ENCODE results near the gene C2CD5.
A peak's percentile ranks its signal among the peaks of the same experiment; 100 is the strongest.
"Not testable (repeated sequence)": the region's sequence is repeated elsewhere in the genome, so short reads cannot be mapped to it uniquely, and the experiment has no call there.

C2CD5 gene

DNA sequence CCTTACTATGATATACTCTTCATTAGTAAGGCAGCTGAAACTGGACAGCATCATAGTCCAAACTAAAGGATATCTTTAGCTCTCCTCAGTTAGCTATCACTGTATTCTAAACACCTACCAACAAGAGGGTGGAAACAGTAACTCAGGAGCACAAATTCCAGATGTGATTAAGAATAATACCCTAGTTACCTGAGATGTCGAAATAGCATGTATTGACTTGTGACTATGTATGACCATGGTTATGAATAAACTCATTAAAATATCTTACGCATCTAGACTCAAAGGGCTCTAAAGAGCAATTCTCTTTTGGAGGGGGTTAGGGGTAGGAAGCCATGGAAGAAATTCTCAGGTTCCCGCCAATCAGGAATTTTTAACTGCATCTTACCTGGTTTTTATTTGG is 90.8 kb downstream of the C2CD5 start:
- Histone ChIP-seq H3K36me3 (ENCODE audit: control insufficient read depth, insufficient read depth, low read length) (no peaks in the 10 kb centered on the region), H3K4me3 (replicated peaks; ENCODE audit: low read depth, low read length) (no peak overlapping the region), H3K27me3 (replicated peaks; ENCODE audit: control insufficient read depth, insufficient read depth, low read length) (no peaks in the 10 kb centered on the region)
- DNase-seq (ENCODE audit: extremely low read depth, insufficient read length) = no peak
- TF ChIP-seq, protein P1, sequence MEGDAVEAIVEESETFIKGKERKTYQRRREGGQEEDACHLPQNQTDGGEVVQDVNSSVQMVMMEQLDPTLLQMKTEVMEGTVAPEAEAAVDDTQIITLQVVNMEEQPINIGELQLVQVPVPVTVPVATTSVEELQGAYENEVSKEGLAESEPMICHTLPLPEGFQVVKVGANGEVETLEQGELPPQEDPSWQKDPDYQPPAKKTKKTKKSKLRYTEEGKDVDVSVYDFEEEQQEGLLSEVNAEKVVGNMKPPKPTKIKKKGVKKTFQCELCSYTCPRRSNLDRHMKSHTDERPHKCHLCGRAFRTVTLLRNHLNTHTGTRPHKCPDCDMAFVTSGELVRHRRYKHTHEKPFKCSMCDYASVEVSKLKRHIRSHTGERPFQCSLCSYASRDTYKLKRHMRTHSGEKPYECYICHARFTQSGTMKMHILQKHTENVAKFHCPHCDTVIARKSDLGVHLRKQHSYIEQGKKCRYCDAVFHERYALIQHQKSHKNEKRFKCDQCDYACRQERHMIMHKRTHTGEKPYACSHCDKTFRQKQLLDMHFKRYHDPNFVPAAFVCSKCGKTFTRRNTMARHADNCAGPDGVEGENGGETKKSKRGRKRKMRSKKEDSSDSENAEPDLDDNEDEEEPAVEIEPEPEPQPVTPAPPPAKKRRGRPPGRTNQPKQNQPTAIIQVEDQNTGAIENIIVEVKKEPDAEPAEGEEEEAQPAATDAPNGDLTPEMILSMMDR (IDR thresholded peaks at IDR 0.05; ENCODE audit: insufficient read depth, low read length, poor library complexity, severe bottlenecking) = no peak

DNA sequence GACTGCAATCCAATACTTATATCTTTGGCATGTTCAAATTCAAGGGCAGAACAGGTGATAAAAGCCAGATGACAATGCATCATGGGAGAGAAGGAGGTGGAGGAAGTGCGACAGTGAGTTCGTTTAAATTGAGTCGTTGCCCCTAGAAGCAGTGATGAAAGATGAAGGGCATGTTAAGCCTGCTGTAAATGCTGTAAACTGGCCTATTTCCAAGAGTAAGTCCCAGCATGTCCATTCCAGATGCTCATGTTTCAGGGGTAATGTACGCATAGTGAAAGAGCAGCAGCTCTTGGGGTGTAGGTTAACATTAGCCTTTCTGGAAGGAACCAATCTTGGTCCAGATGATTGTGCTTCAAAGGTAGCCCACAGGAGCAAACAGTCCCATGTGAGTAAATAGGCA is 97.1 kb downstream of the C2CD5 start:
- no peaks in the 10 kb centered on the region for H3K36me3 ChIP-seq (ENCODE audit: control insufficient read depth, insufficient read depth, low read length)
- no peaks in the 10 kb centered on the region for H3K27me3 ChIP-seq (replicated peaks; ENCODE audit: control insufficient read depth, insufficient read depth, low read length)
- no peak for DNase-seq (ENCODE audit: extremely low read depth, insufficient read length)
- TF ChIP-seq, protein P1 (IDR thresholded peaks at IDR 0.05; ENCODE audit: insufficient read depth, low read length, poor library complexity, severe bottlenecking) = no peak
- H3K4me3 ChIP-seq (replicated peaks; ENCODE audit: low read depth, low read length) = no peak overlapping the region

DNA sequence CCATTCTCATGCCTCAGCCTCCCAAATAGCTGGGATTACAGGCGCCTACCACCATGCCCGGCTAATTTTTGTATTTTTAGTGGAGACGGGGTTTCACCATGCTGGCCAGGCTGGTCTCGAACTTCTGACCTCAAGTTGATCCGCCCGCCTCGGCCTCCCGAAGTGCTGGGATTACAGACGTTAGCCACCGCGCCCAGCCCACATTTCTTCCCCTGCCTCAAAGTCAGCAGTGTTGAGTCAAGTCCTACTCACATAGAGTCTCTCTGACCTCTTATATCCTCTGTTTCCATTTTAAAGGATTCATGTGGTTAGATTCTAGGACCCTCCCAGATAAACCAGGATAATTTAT is 100.1 kb downstream of the C2CD5 start:
- not testable (repeated sequence) for DNase-seq (ENCODE audit: extremely low read depth, insufficient read length); H3K27me3 ChIP-seq (replicated peaks; ENCODE audit: control insufficient read depth, insufficient read depth, low read length); H3K36me3 ChIP-seq (ENCODE audit: control insufficient read depth, insufficient read depth, low read length); H3K4me3 ChIP-seq (replicated peaks; ENCODE audit: low read depth, low read length)

- Histone ChIP-seq H3K4me3 (replicated peaks; ENCODE audit: low read depth, low read length) (no peak overlapping the region), H3K27me3 (replicated peaks; ENCODE audit: control insufficient read depth, insufficient read depth, low read length) (no peaks in the 10 kb centered on the region)
- peak; percentile 45 for DNase-seq (ENCODE audit: extremely low read depth, insufficient read length)
These were observed 100.7 kb downstream of the C2CD5 start for GRCh38 chr12:22443379-22444316.

DNA sequence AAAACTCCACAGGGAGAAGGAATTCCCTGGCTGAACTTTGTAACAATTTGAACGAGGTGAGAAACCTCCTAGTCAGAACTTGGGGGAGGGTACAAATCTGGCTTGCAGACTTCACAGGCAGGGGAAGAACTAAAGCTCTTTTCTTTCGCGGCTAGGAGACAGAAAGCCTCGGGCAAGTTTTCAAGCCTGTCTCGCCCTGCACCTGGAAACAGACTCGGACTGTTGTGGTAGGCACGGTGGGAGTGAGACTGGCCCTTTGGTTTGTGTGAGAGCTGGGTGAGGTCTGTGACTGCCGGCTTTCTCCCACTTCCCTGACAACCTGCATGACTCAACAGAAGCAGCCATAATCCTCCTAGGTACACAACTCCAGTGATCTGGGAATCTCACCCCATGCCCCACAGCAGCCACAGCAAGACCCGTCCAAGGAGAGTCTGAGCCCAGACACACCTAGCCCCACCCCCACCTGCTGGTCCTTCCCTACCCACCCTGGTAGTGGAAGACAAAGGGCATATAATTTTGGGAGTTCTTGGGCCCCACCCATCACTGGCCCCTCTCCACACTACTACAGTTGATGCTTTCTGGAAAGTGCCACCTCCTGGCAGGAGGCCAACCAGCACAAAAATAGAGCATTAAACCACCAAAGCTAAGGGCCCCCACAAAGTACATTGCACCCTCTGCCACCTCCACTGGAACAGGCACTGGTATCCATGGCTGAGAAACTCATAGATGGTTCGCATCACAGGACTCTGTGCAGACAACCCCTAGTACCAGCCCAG is 107.1 kb downstream of the C2CD5 start:
- Histone ChIP-seq H3K4me3 (replicated peaks; ENCODE audit: low read depth, low read length) (no peak overlapping the region), H3K36me3 (ENCODE audit: control insufficient read depth, insufficient read depth, low read length) (no peaks in the 10 kb centered on the region), H3K27me3 (replicated peaks; ENCODE audit: control insufficient read depth, insufficient read depth, low read length) (no peaks in the 10 kb centered on the region)
- no peak for DNase-seq (ENCODE audit: extremely low read depth, insufficient read length)
- TF ChIP-seq, protein P1 (IDR thresholded peaks at IDR 0.05; ENCODE audit: insufficient read depth, low read length, poor library complexity, severe bottlenecking) = no peak

More at GRCh38 chr12:22443379-22444316, 100.7 kb downstream of the C2CD5 start:
- no peaks in the 10 kb centered on the region for H3K36me3 ChIP-seq (ENCODE audit: control insufficient read depth, insufficient read depth, low read length)
- TF ChIP-seq, protein P1 (IDR thresholded peaks at IDR 0.05; ENCODE audit: insufficient read depth, low read length, poor library complexity, severe bottlenecking) = peak; percentile 67

- Histone ChIP-seq H3K4me3 (replicated peaks; ENCODE audit: low read depth, low read length) (no peak overlapping the region), H3K36me3 (ENCODE audit: control insufficient read depth, insufficient read depth, low read length) (no peaks in the 10 kb centered on the region), H3K27me3 (replicated peaks; ENCODE audit: control insufficient read depth, insufficient read depth, low read length) (no peaks in the 10 kb centered on the region)
- TF ChIP-seq, protein P1 (IDR thresholded peaks at IDR 0.05; ENCODE audit: insufficient read depth, low read length, poor library complexity, severe bottlenecking) = no peak
- DNase-seq (ENCODE audit: extremely low read depth, insufficient read length) = no peak
These were observed 108.8 kb downstream of the C2CD5 start for GRCh38 chr12:22435583-22435982.
